ENCODE results near the gene FAM13A. TPM values are rescaled to one million over a fixed set of nuclear protein-coding genes. Genes with fewer than 3 reads are reported as not detected.
"Not testable (repeated sequence)": the region's sequence is repeated elsewhere in the genome, so short reads cannot be mapped to it uniquely, and the experiment has no call there.

The FAM13A gene
- polyA plus RNA-seq, 1 of the 3 experiments (the other 2 are of a cell fraction): 0.67 TPM

GRCh38 chr4:88995874-88996273 lies 61.1 kb downstream of the FAM13A start:
- no peak overlapping the region for H2AFZ ChIP-seq (ENCODE audit: low read depth)
- POLR2A ChIA-PET: no interaction called here

DNA sequence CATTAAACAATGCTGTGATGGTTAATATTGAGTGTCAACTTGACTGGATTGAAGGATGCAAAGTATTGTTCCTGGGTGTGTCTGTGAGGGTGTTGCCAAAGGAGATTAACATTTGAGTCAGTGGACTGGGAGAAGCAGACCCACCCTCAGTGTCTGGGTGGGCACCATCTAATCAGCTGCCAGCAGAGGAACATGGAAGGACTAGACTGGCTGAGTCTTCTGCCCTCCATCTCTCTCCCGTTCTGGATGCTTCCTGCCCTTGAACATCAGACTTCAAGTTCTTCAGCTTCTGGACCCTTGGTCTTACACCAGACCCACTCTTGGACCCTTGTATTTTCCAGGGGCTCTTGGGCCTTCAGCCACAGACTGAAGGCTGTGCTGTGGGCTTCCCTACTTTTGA lies 61.7 kb downstream of the FAM13A start:
- H3K4me2 ChIP-seq; H3K79me2 ChIP-seq (ENCODE audit: insufficient read depth); H3K27ac ChIP-seq (ENCODE audit: low read depth in 2 of 2, low read length in 1 of 2); H4K20me1 ChIP-seq (ENCODE audit: insufficient read depth); H3F3A ChIP-seq (replicated peaks; ENCODE audit: insufficient read depth); H3K9ac ChIP-seq; H3K9me2 ChIP-seq; H3K27me3 ChIP-seq (ENCODE audit: insufficient read depth); DNase-seq; POLR2A ChIA-PET; H3K9me3 ChIP-seq; H3K4me3 ChIP-seq (ENCODE audit: low read depth in 2 of 2, low read length in 1 of 2); H3K36me3 ChIP-seq (replicated peaks in 1 of 2; ENCODE audit: control insufficient read depth in 1 of 2, insufficient read depth in 2 of 2, low read length in 1 of 2); H2AFZ ChIP-seq (ENCODE audit: low read depth); H3K4me1 ChIP-seq (ENCODE audit: control insufficient read depth in 1 of 2, insufficient read depth in 2 of 2, low read depth in 1 of 2, low read length in 1 of 2): not testable (repeated sequence)
- CTCF ChIA-PET: interaction anchor here (1.0 kb wide), 1 partner anchor 177 kb away, joined by 3 read pairs; no protein-coding TSS in a partner anchor
- WGBS (ENCODE audit: low lambda C conversion rate): 100% methylated on average over 1 of the region's 1 CpG

More at GRCh38 chr4:88995874-88996273, 61.1 kb downstream of the FAM13A start:
- DNase-seq: no peak
- no peaks in the 10 kb centered on the region for H3K9me3 ChIP-seq
- H3K4me3 ChIP-seq (ENCODE audit: low read depth in 2 of 2, low read length in 1 of 2): no peak overlapping the region
- WGBS (ENCODE audit: low lambda C conversion rate): 82% methylated on average over 1 of the region's 1 CpG
- no peak overlapping the region for H3K9ac ChIP-seq
- H3K4me1 ChIP-seq (ENCODE audit: control insufficient read depth in 1 of 2, insufficient read depth in 2 of 2, low read depth in 1 of 2, low read length in 1 of 2): peaks cover 0 to 2% of the 10 kb centered on the region in 2 experiments; a peak in 1 of 4 replicates
- H3K36me3 ChIP-seq (replicated peaks in 1 of 2; ENCODE audit: control insufficient read depth in 1 of 2, insufficient read depth in 2 of 2, low read length in 1 of 2): no peaks in the 10 kb centered on the region
- no peaks in the 10 kb centered on the region for H3K9me2 ChIP-seq
- no peaks in the 10 kb centered on the region for H3K27me3 ChIP-seq (ENCODE audit: insufficient read depth)
- no peak for TF ChIP-seq CHD2 (IDR thresholded peaks at IDR 0.05; ENCODE audit: low read length, partially characterized antibody)
- no peak for TF ChIP-seq TEAD4 (IDR thresholded peaks at IDR 0.05; ENCODE audit: borderline replicate concordance, insufficient read depth)
- TF ChIP-seq TCF12 (IDR thresholded peaks at IDR 0.05): no peak
- TF ChIP-seq GATA2 (CRISPR knock-in tag; IDR thresholded peaks at IDR 0.05): no peak
- H3K27ac ChIP-seq (ENCODE audit: low read depth in 2 of 2, low read length in 1 of 2): no peak overlapping the region
- H4K20me1 ChIP-seq (ENCODE audit: insufficient read depth): no peaks in the 10 kb centered on the region
- H3F3A ChIP-seq (replicated peaks; ENCODE audit: insufficient read depth): no peaks in the 10 kb centered on the region
- H3K4me2 ChIP-seq: no peak overlapping the region
- CTCF ChIA-PET: interaction anchor here (1.0 kb wide), 1 partner anchor 177 kb away, joined by 3 read pairs; no protein-coding TSS in a partner anchor
- H3K79me2 ChIP-seq (ENCODE audit: insufficient read depth): no peaks in the 10 kb centered on the region

DNA sequence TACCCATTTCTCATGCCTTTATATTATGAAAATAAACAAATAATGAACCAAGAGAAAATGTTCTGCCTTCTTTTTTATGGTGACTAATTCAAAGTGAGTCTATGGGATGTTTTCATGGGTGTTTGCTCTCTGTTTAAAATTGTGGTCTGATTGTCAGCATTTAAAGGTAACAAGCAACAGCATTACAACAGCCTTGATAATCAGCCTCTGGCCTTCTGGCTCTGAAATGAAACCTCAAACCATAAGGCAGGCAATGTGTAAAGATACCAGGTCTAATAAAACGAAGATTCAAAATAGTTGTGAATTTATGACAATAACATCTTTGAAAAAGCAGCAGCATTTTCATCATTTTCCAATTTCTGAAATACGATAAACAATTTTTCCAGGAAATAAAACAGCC lies 63.7 kb downstream of the FAM13A start:
- Histone ChIP-seq H3K79me2 (ENCODE audit: insufficient read depth) (no peaks in the 10 kb centered on the region), H3K4me1 (ENCODE audit: control insufficient read depth in 1 of 2, insufficient read depth in 2 of 2, low read depth in 1 of 2, low read length in 1 of 2) (no peaks in the 10 kb centered on the region), H3K9me3 (no peaks in the 10 kb centered on the region), H3K4me2 (no peak overlapping the region), H3K9me2 (no peaks in the 10 kb centered on the region), H3K27ac (ENCODE audit: low read depth in 2 of 2, low read length in 1 of 2) (no peak overlapping the region), H3K9ac (no peak overlapping the region), H3F3A (replicated peaks; ENCODE audit: insufficient read depth) (no peaks in the 10 kb centered on the region), H4K20me1 (ENCODE audit: insufficient read depth) (no peaks in the 10 kb centered on the region), H3K4me3 (ENCODE audit: low read depth in 2 of 2, low read length in 1 of 2) (no peak overlapping the region), H3K36me3 (replicated peaks in 1 of 2; ENCODE audit: control insufficient read depth in 1 of 2, insufficient read depth in 2 of 2, low read length in 1 of 2) (no peaks in the 10 kb centered on the region), H3K27me3 (ENCODE audit: insufficient read depth) (no peaks in the 10 kb centered on the region), H2AFZ (ENCODE audit: low read depth) (no peak overlapping the region)
- 56% methylated on average over 2 of the region's 2 CpGs for WGBS (ENCODE audit: low lambda C conversion rate)
- CTCF ChIA-PET: no interaction called here
- POLR2A ChIA-PET: no interaction called here
- TF ChIP-seq RXRA (IDR thresholded peaks at IDR 0.05; ENCODE audit: borderline replicate concordance, low read depth) (no peak), REST (IDR thresholded peaks at IDR 0.05; ENCODE audit: low read depth, low read length) (no peak), FOSL2 (IDR thresholded peaks at IDR 0.05; ENCODE audit: borderline replicate concordance, low read depth) (no peak), FOXM1 (IDR thresholded peaks at IDR 0.05; ENCODE audit: low read depth) (no peak)
- TF ChIP-seq, protein P1, sequence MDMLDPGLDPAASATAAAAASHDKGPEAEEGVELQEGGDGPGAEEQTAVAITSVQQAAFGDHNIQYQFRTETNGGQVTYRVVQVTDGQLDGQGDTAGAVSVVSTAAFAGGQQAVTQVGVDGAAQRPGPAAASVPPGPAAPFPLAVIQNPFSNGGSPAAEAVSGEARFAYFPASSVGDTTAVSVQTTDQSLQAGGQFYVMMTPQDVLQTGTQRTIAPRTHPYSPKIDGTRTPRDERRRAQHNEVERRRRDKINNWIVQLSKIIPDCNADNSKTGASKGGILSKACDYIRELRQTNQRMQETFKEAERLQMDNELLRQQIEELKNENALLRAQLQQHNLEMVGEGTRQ (IDR thresholded peaks at IDR 0.05; ENCODE audit: borderline replicate concordance, low read depth, low read length): no peak
- no peak for DNase-seq
